Liver (tissue), 9 donors: ENCODE results near the gene HOXA7. TPM values are rescaled to one million over a fixed set of nuclear protein-coding genes. Genes with fewer than 3 reads are reported as not detected.

Experiments
- DNase-seq: peaks from one replicate; pipeline ENCODE4 v3.0.0-alpha.2; 2017; ENCODE audit warnings: low spot score
- H3K27ac ChIP-seq, 2 donors: one replicate each; pipeline ENCODE4 v1.7.0; 2013; ENCODE audit warnings: inconsistent platforms in 2 of 2, low read length in 2 of 2, control low read depth in 1 of 2, low read depth in 1 of 2, mild to moderate bottlenecking in 1 of 2
- H3K27me3 ChIP-seq, 4 donors: one replicate each; pipeline versions ENCODE4 v1.6.1 to v1.7.0; 2013; ENCODE audit warnings: low read length in 3 of 4, inconsistent platforms in 1 of 4, mild to moderate bottlenecking in 1 of 4, moderate library complexity in 1 of 4; ENCODE audit not compliant: control insufficient read depth in 4 of 4, insufficient read depth in 4 of 4
- H3K36me3 ChIP-seq, 4 donors: one replicate each; pipeline versions ENCODE4 v1.6.1 to v1.7.0; 2013; ENCODE audit warnings: low read length in 3 of 4, mild to moderate bottlenecking in 3 of 4, low read depth in 1 of 4, moderate library complexity in 1 of 4; ENCODE audit not compliant: control insufficient read depth in 4 of 4, insufficient read depth in 3 of 4
- H3K4me1 ChIP-seq, 4 donors: one replicate each; pipeline versions ENCODE4 v1.6.1 to v1.7.0; 2013; ENCODE audit warnings: low read length in 3 of 4, mild to moderate bottlenecking in 3 of 4, moderate library complexity in 1 of 4; ENCODE audit not compliant: control insufficient read depth in 4 of 4, insufficient read depth in 4 of 4
- H3K4me3 ChIP-seq, 3 donors: one replicate each; pipeline versions ENCODE4 v1.6.1 to v1.7.0; 2013; ENCODE audit warnings: low read length in 3 of 3, control low read depth in 1 of 3, low read depth in 1 of 3, mild to moderate bottlenecking in 1 of 3
- H3K9ac ChIP-seq, 2 donors: one replicate each; pipeline ENCODE4 v1.7.0; 2013; ENCODE audit warnings: low read length in 2 of 2, mild to moderate bottlenecking in 2 of 2, moderate library complexity in 2 of 2, control low read depth in 1 of 2, low read depth in 1 of 2
- H3K9me3 ChIP-seq, 4 donors: one replicate each; pipeline versions ENCODE4 v1.6.1 to v1.7.0; 2013; ENCODE audit warnings: low read length in 3 of 4; ENCODE audit not compliant: control insufficient read depth in 4 of 4
- ATF3 ChIP-seq: IDR thresholded peaks from 2 replicates; pipeline ENCODE4 v1.6.1; 2016; ENCODE audit warnings: antibody characterized with exemption
- CTCF ChIP-seq: fragments of 150-350 bp; IDR thresholded peaks from 2 replicates; pipeline ENCODE4 v1.5.1; 2017; ENCODE audit warnings: improper control_type of control experiment, low read depth, low read length; ENCODE audit not compliant: missing input control
- EGR1 ChIP-seq, 2 donors: IDR thresholded peaks; 2 replicates each; pipeline ENCODE4 v1.6.1; 2016 to 2018; ENCODE audit warnings: antibody characterized with exemption in 2 of 2, low read depth in 2 of 2
- FOXA1 ChIP-seq: IDR thresholded peaks from 2 replicates; pipeline ENCODE4 v1.6.1; 2016; ENCODE audit warnings: antibody characterized with exemption
- FOXA2 ChIP-seq: IDR thresholded peaks from 2 replicates; pipeline ENCODE4 v1.6.1; 2016; ENCODE audit warnings: antibody characterized with exemption
- GABPA ChIP-seq, 2 donors: IDR thresholded peaks in 1 of 2; conservative IDR thresholded peaks in 1 of 2; 2 replicates each; pipeline ENCODE4 v1.6.1; 2016; ENCODE audit warnings: antibody characterized with exemption in 2 of 2, mild to moderate bottlenecking in 1 of 2, moderate library complexity in 1 of 2
- HNF4A ChIP-seq, 2 donors: conservative IDR thresholded peaks; 2 replicates each; pipeline ENCODE4 v1.6.1; 2016; ENCODE audit warnings: antibody characterized with exemption in 2 of 2, mild to moderate bottlenecking in 2 of 2
- HNF4G ChIP-seq: IDR thresholded peaks from 2 replicates; pipeline ENCODE4 v1.6.1; 2016; ENCODE audit warnings: antibody characterized with exemption
- JUND ChIP-seq, 2 donors: IDR thresholded peaks; 2 replicates each; pipeline ENCODE4 v1.6.1; 2016; ENCODE audit warnings: antibody characterized with exemption in 2 of 2
- MAX ChIP-seq: IDR thresholded peaks from 2 replicates; pipeline ENCODE4 v1.6.1; 2016; ENCODE audit warnings: antibody characterized with exemption
- NR2F2 ChIP-seq: IDR thresholded peaks from 2 replicates; pipeline ENCODE4 v1.6.1; 2016; ENCODE audit warnings: antibody characterized with exemption
- RAD21 ChIP-seq, 2 donors: IDR thresholded peaks; 2 replicates each; pipeline ENCODE4 v1.6.1; 2016; ENCODE audit warnings: antibody characterized with exemption in 2 of 2, mild to moderate bottlenecking in 2 of 2
- REST ChIP-seq: IDR thresholded peaks from 2 replicates; pipeline ENCODE4 v1.6.1; 2016; ENCODE audit warnings: antibody characterized with exemption, mild to moderate bottlenecking
- RXRA ChIP-seq, 2 donors: IDR thresholded peaks; 2 replicates each; pipeline ENCODE4 v1.6.1; 2017 to 2018; ENCODE audit warnings: antibody characterized with exemption in 2 of 2, mild to moderate bottlenecking in 1 of 2
- SP1 ChIP-seq: IDR thresholded peaks from 2 replicates; pipeline ENCODE4 v1.6.1; 2018; ENCODE audit warnings: antibody characterized with exemption, mild to moderate bottlenecking
- TAF1 ChIP-seq: conservative IDR thresholded peaks from 2 replicates; pipeline ENCODE4 v1.6.1; 2016; ENCODE audit warnings: antibody characterized with exemption, mild to moderate bottlenecking
- YY1 ChIP-seq: IDR thresholded peaks from 2 replicates; pipeline ENCODE4 v1.6.1; 2016; ENCODE audit warnings: antibody characterized with exemption, mild to moderate bottlenecking
- ZBTB33 ChIP-seq: IDR thresholded peaks from 2 replicates; pipeline ENCODE4 v1.6.1; 2016; ENCODE audit warnings: antibody characterized with exemption
- WGBS: extraction: QIAGEN DNeasy Blood & Tissue Kit; methylation state at CpG from one replicate; pipeline ENCODE4 v1.1.7; 2013; 5-methylcytosine and 5-hydroxymethylcytosine counted together
- polyA plus RNA-seq, 2 donors: library from polyadenylated mRNA; stranded (reverse) in 1 of 2; unstranded in 1 of 2; fragments of 200-250 nt in 1 of 2; fragments of >200 nt in 1 of 2; fragmentation: Nextera tagmentation in 1 of 2; extraction: Ambion mirVana in 1 of 2; gene quantifications; one replicate each; pipeline versions ENCODE4 v1.2.1 to v1.2.3, GENCODE V29; 2013 to 2015
- total RNA-seq, 2 donors: library from RNA; depleted of rRNA; stranded (reverse); fragments of >200 nt; gene quantifications; one replicate each; pipeline ENCODE4 v1.2.3, GENCODE V29; 2014
- donor health status: healthy.
- donor health status: healthy.
- donor health status: healthy.
- donor health status: healthy.
- donor health status: healthy.

Gene HOXA7
- total and polyA plus RNA-seq, 4 donors: under 0.01 to 0.05 TPM; not detected in 2

- Histone ChIP-seq H3K36me3 (no peaks in the 10 kb centered on the region), H3K27me3 (peaks cover 9 to 44% (median 39%) of the 10 kb centered on the region in 4 donors), H3K27ac (no peak overlapping the region), H3K9me3 (peaks cover 0 to 10% (median 0%) of the 10 kb centered on the region in 4 donors), H3K4me3 (no peak overlapping the region), H3K4me1 (peaks cover 13 to 37% (median 24%) of the 10 kb centered on the region in 4 donors), H3K9ac (no peak overlapping the region)
- no peak for TF ChIP-seq NR2F2
- TF ChIP-seq EGR1 (IDR thresholded peaks at IDR 0.05; ENCODE audit: low read depth in 2 of 2): no peak
- no peak for TF ChIP-seq REST
- TF ChIP-seq MAX: no peak
- TF ChIP-seq FOXA2: no peak
- TF ChIP-seq RAD21 (IDR thresholded peaks at IDR 0.05): no peak
- no peak for TF ChIP-seq HNF4A (conservative IDR thresholded peaks at IDR 0.05)
- no peak for TF ChIP-seq YY1
- TF ChIP-seq HNF4G: no peak
- TF ChIP-seq RXRA (IDR thresholded peaks at IDR 0.05): no peak
- no peak for TF ChIP-seq SP1
- no peak for TF ChIP-seq CTCF
- no peak for TF ChIP-seq JUND (IDR thresholded peaks at IDR 0.05)
- TF ChIP-seq FOXA1: no peak
- TF ChIP-seq TAF1: no peak
- TF ChIP-seq ZBTB33: no peak
- no peak for TF ChIP-seq ATF3
- no peak for TF ChIP-seq GABPA (IDR thresholded peaks at IDR 0.05 in 1 of 2, conservative IDR thresholded peaks at IDR 0.05 in 1 of 2)
- 5% methylated on average over 46 of the region's 46 CpGs for WGBS
- no peak for DNase-seq
Measured at GRCh38 chr7:27187475-27188385, 31.3 kb upstream of the HOXA7 start.
